Thoracic aorta (tissue), 2 donors: ENCODE results near the gene JAKMIP2. TPM values are rescaled to one million over a fixed set of nuclear protein-coding genes. Genes with fewer than 3 reads are reported as not detected.
"Not testable (repeated sequence)": the region's sequence is repeated elsewhere in the genome, so short reads cannot be mapped to it uniquely, and the experiment has no call there.

Experiments used
- ATAC-seq: fragments of 150-250 bp; one replicate; pipeline ENCODE4 v1.8.0; 2017; ENCODE audit warnings: low read depth; ENCODE audit not compliant: insufficient number of reproducible peaks, low FRiP score
- DNase-seq: peaks from one replicate; pipeline ENCODE4 v3.0.0-alpha.2; 2020; ENCODE audit warnings: low spot score
- H3K27ac ChIP-seq, 2 donors: fragments of 200-600 bp; sonication (generic); 1 replicate in 1 of 2; 2 replicates in 1 of 2; pipeline ENCODE4 v1.5.1; 2016; ENCODE audit warnings: mild to moderate bottlenecking in 2 of 2, moderate library complexity in 2 of 2
- H3K27me3 ChIP-seq: fragments of 200-600 bp; sonication (generic); replicated peaks from 2 replicates; pipeline ENCODE4 v1.6.0; 2016; ENCODE audit warnings: mild to moderate bottlenecking; ENCODE audit not compliant: insufficient read depth
- H3K36me3 ChIP-seq: fragments of 200-600 bp; sonication (generic); one replicate; pipeline ENCODE4 v1.5.1; 2016
- H3K4me1 ChIP-seq, 2 donors: fragments of 200-600 bp; sonication (generic); 1 replicate in 1 of 2; 2 replicates in 1 of 2; pipeline versions ENCODE4 v1.5.1 to v1.6.0; 2016; ENCODE audit warnings: low read depth in 2 of 2, mild to moderate bottlenecking in 1 of 2; ENCODE audit not compliant: control insufficient read depth in 1 of 2
- H3K4me3 ChIP-seq: fragments of 200-600 bp; sonication (generic); 2 replicates; pipeline ENCODE4 v1.5.1; 2016; ENCODE audit warnings: mild to moderate bottlenecking
- H3K9me3 ChIP-seq: fragments of 200-600 bp; sonication (generic); 2 replicates; pipeline ENCODE4 v1.5.1; 2016
- CTCF ChIP-seq: fragments of 200-600 bp; sonication (generic); IDR thresholded peaks from one replicate; pipeline ENCODE4 v1.5.1; 2019; ENCODE audit warnings: antibody characterized with exemption
- total RNA-seq, 2 donors: library from RNA; depleted of rRNA; stranded (reverse); fragments of >200 nt; gene quantifications; one replicate each; pipeline versions ENCODE4 v1.1.0 to v1.2.3, GENCODE V29; 2016

Gene JAKMIP2
- total RNA-seq, 2 donors from 2014 or later, result 0.49 to 1.6 TPM

- no peaks in the 10 kb centered on the region for H3K9me3 ChIP-seq
- H3K27ac ChIP-seq, result peak overlapping the region in 1 of 2 donors; percentile 27
- TF ChIP-seq CTCF, result peak; percentile 70
- DNase-seq (peak; percentile 34), ATAC-seq (peak; percentile 67)
- H3K27me3 ChIP-seq, result no peaks in the 10 kb centered on the region
- H3K4me3 ChIP-seq, result no peak overlapping the region
- no peaks in the 10 kb centered on the region for H3K36me3 ChIP-seq
- peaks cover 0 to 24% of the 10 kb centered on the region in 2 donors for H3K4me1 ChIP-seq
These were observed 223.7 kb downstream of the JAKMIP2 start for GRCh38 chr5:147558826-147559225.

GRCh38 chr5:147557876-147558745 lies 224.4 kb downstream of the JAKMIP2 start:
- no peak for TF ChIP-seq CTCF
- no peaks in the 10 kb centered on the region for H3K9me3 ChIP-seq
- H3K27me3 ChIP-seq, result no peaks in the 10 kb centered on the region
- no peak overlapping the region for H3K4me3 ChIP-seq
- ATAC-seq (no peak), DNase-seq (no peak)
- peak overlapping the region in 1 of 2 donors; percentile 27 for H3K27ac ChIP-seq
- no peaks in the 10 kb centered on the region for H3K36me3 ChIP-seq
- peaks cover 0 to 30% of the 10 kb centered on the region in 2 donors for H3K4me1 ChIP-seq

GRCh38 chr5:147555176-147555575 lies 227.4 kb downstream of the JAKMIP2 start:
- TF ChIP-seq CTCF, result no peak
- peak overlapping the region; percentile 88 to 92 for H3K27ac ChIP-seq
- DNase-seq (no peak), ATAC-seq (no peak)
- peaks cover 0 to 36% of the 10 kb centered on the region in 2 donors for H3K4me1 ChIP-seq
- H3K27me3 ChIP-seq, result no peaks in the 10 kb centered on the region
- no peaks in the 10 kb centered on the region for H3K36me3 ChIP-seq
- H3K4me3 ChIP-seq, result no peak overlapping the region
- H3K9me3 ChIP-seq, result no peaks in the 10 kb centered on the region

DNA sequence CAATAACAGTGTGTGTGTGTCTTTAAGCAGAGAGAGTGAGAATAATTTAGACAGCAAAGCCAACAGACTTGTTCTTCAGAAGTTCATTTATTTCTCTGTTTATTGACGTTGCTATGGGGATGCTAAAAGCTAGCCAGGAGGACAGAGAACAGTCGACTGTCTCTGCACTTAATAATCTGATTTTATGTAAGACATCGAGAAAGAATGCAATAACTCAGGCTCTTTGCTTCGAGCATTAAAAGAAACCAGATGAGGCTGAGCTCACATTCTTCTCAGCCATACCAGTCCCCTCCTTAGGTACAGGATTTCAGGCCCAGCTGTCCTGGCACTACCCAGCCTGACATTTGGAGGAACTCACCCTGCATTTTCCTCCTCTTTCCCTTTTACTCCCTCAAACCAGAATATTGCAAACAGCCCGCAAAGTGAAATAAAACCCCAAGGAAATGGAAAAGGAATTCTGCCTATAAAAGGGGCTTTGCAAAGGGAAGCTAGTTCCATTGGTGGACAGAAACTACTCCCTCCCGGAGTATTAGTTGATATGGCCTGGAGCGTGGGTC lies 228.2 kb downstream of the JAKMIP2 start:
- peak overlapping the region; percentile 56 for H3K4me3 ChIP-seq
- DNase-seq, result no peak
- H3K27ac ChIP-seq, result peak overlapping the region; percentile 88 to 92
- H3K9me3 ChIP-seq, result no peaks in the 10 kb centered on the region
- H3K36me3 ChIP-seq, result no peaks in the 10 kb centered on the region
- no peak for TF ChIP-seq CTCF
- no peaks in the 10 kb centered on the region for H3K27me3 ChIP-seq
- peak; percentile 57 for ATAC-seq
- peaks cover 0 to 36% of the 10 kb centered on the region in 2 donors for H3K4me1 ChIP-seq

DNA sequence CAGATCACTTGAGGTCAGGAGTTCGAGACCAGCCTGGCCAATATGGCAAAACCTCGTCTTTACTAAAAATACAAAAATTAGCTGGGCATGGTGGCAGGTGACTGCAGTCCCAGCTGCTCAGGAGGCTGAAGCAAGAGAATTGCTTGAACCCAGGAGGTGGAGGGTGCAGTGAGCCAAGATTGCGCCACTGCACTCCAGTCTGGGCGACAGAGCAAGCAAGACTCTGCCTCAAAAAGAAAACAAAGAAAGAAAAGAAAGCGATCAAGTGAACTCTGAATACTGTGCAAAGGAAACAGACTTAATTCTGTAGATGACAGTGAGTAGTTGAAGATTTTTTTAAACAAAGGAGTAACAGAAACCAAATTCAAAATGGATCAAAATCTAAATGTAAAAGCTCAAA lies 228.7 kb downstream of the JAKMIP2 start:
- peak overlapping the region; percentile 88 to 92 for H3K27ac ChIP-seq
- H3K4me3 ChIP-seq, result peak overlapping the region; percentile 56
- not testable (repeated sequence) for H3K36me3 ChIP-seq, H3K27me3 ChIP-seq, ATAC-seq, DNase-seq, H3K9me3 ChIP-seq
- H3K4me1 ChIP-seq, result peaks cover 0 to 36% of the 10 kb centered on the region in 2 donors
